GM18498 (cell line): ENCODE results near the gene PAWR.
"Not testable (repeated sequence)": the region's sequence is repeated elsewhere in the genome, so short reads cannot be mapped to it uniquely, and the experiment has no call there.

Source experiments
- ATAC-seq: cut with Tn5 transposase; IDR thresholded peaks from one replicate; pipeline ENCODE4 v1.9.1; 2021; ENCODE audit warnings: mild to moderate bottlenecking, moderate library complexity; ENCODE audit not compliant: unreplicated experiment

PAWR gene

DNA sequence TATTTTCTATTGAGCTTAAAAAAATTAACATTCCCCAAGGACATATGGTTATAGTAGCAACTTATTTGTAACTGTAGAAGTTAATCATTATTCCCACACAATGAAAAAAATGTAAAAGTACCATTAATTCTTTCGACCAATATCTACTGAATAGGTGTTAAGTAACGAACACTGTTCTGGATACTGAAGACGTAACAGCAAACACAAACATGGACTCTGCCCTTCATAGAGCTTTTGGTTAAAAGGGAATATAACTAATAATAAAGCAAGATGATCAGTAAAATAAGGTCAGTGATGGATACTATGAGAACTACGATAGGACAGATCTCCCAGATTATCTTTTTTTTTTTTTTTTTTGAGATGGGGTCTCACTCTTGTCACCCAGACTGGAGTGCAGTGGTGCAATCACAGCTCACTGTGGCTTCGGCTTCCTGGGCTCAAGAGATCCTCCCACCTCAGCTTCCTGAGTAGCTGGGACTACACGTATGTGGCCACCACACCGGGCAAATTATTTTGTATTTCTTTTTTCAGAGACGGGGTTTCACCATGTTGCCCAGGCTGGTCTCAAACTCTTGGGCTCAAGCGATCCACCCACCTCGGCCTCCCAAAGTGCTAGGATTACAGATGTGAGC, 93.9 kb downstream of the PAWR start:
- ATAC-seq = no peak

DNA sequence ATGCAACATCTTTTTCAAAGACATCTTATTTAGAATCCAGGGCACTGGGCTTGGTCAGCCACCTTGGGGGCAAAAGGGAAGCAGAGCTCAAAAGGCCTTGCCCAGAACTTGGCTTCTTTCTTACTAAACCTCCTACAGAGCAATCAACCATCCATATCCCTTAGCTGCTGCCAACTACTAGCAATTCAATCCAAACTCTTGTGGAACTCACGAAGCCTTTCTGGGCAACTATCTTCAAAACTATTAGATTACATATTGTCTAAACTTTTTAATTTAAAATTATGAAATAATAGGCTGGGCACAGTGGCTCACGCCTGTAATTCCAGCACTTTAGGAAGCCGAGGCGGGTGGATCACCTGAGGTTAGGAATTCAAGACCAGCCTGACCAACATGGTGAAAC, 95.5 kb downstream of the PAWR start:
- no peak for ATAC-seq

DNA sequence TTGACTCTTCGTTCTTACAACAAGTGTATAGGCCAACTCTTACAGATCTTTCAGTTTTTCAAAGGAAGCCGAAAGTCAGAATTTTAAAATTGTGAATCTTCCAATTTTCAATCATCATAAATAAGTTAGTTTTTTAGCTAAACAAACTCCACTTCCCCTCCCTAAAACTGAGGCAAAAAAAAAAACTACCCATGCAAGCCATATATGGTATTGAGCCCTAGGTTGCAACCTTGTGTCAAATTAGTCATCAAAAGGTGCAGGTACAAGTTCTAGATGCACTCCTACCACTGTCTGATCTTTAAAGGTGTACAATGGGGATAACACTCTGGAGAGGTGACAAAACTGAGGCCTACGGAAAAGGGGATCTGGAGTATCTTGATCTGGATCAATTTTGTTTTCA, 97.9 kb downstream of the PAWR start:
- no peak for ATAC-seq

DNA sequence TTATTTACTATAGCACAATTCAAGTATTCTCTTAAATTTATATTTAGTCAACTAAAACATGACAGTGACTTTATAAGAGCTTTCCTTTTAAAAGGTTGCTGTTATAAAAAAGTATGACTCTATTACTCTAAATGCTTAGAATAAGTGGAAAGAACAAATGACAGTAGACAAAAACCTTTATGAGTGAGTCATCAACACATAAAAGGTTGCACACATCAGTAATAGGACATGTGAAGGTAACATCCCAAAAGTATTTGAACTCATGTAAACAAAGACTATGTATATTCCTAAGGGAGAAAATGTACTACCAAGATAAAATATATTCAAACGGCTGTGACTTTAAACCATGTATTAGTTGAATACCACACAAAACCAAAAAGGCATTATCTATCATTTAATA, 98.8 kb downstream of the PAWR start:
- ATAC-seq = no peak

DNA sequence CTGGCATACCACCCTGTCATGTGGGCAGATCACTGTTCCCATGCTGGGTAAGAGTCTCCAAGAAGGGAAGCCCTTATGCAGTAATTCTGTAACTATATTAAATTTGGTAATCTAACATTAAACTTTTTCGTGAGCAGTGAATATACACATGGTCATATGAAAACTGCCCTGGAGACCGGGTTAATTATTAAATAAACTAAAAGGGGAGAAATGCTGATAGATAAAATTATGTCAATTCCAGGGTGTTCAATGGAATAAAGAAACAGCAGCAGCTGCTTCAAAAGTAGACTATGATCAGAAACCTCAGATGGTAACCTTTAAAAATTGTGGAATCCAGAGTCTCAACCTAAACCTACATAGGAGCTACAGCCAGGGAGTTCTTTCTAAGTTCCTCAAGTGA, 100.0 kb downstream of the PAWR start:
- no peak for ATAC-seq

DNA sequence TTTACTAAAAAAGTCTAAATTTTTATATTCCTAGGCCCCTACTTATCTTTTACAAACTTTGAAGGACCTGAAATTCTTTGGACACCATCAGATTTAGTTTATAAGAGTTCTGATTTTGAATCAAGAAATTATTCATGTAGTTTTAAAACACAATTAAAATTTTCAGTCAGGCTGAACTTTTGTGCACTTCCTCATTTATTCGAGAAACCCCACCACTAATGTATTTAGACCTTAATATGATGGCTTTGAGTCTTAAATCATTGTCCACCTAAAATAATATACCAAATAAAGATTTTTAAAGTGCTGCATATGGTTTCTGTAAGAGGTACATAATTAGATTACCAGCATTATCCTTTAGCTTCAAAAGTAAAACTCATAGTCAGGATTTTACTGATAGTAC, 103.4 kb downstream of the PAWR start:
- no peak for ATAC-seq

DNA sequence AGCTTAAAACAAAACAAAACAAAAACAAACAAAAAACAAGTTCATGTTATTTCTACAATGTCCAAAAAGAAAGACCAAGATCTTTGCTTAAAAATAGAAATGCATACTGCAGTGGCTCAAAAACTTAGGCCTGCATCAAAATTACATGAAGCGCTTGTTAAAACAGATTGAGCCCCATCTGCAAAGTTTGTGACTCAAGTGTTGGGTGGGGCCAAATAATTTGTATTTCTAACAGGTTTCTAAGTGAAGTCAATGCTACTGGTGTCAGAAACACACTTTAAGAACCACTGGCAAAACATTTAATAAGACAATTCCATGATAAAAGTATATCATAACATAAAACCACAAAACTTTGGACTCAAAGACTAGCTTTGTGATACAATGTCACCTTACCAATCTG, 105.6 kb downstream of the PAWR start:
- ATAC-seq = no peak

DNA sequence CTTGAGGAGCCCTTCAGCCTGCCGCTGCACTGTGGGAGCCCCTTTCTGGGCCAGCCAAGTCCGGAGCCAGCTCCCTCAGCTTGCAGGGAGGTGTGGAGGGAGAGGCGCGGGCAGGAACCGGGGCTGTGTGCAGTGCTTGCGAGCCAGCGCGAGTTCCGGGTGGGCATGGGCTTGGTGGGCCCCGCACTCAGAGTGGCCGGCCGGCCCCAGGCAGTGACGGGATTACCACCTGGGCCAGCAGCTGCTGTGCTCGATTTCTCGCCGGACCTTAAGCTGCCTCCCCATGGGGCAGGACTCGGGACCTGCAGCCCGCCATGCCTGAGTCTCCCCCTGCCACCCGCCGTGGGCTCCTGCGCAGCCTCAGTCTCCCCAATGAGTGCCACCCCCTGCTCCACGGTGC, 116.9 kb downstream of the PAWR start:
- ATAC-seq = no peak

DNA sequence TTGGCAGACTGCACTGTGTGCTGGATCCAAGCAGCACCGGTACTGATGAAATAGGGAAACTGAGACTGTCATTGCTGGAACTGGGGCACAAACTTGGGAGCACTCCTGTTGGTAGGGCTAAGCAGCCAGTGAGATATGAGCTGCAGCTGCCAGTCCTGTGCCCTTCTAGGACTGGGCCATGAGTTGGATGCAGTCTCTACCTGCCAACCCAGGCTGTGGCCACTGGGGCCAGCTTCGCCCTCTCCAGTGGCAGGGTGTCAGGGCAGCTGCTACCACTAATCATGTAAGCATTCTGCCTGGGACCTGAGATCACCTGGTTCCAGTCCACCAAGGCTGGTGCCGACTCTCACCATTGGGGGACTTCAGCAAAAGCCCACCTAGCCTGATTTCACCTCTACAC, 121.1 kb downstream of the PAWR start:
- no peak for ATAC-seq

DNA sequence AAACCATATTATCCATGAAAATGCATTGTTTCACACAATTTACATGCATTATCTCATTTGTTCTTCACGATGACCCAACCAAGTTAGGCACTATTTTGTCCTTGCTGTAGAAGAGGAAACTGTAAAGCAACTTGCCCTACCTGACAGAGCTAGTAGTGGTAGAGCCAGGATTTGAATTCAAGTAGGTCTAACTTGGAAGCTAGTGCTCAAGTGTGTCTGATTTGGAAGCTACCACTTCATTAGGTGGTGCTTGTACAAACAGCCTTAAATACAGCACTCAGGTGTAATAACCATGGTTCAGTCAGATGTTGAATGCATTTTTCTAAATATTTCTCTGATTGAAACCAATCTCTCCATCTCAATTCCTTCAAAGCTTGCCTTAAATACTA, 123.6 kb downstream of the PAWR start:
- no peak for ATAC-seq

DNA sequence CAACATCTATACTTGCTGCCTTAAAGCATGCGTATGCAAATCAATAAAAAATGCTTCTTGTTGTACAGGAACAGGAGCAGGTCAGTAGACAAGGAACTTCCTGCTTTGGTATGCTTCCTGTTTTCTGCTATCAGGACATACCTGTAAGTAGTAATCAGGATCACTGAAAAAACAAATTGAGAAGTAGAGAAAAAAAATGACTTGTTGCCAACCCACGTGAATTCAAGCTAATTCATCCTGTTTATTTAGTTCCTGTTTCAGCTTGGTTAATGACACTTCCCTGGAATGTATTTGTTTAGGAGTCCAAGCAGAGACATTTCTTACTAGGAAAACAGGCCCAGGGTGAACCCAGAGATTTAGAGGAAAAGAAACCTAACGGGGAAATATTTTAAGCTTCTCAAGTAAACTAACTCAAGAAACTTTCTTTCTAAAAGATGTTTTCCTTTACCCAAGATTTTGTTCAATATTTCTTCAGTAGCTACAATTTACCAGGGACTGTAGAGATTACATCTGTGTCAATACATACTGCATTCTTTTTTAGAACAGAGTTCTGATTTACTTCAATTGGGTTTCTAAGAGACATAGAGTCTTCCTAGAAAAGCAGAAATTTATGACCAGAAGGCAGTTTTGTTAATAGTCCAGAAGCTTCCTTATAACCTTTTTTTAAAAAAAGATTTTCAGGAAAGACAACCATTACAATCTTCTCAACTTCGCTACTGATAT, 124.2 kb downstream of the PAWR start:
- ATAC-seq = no peak

DNA sequence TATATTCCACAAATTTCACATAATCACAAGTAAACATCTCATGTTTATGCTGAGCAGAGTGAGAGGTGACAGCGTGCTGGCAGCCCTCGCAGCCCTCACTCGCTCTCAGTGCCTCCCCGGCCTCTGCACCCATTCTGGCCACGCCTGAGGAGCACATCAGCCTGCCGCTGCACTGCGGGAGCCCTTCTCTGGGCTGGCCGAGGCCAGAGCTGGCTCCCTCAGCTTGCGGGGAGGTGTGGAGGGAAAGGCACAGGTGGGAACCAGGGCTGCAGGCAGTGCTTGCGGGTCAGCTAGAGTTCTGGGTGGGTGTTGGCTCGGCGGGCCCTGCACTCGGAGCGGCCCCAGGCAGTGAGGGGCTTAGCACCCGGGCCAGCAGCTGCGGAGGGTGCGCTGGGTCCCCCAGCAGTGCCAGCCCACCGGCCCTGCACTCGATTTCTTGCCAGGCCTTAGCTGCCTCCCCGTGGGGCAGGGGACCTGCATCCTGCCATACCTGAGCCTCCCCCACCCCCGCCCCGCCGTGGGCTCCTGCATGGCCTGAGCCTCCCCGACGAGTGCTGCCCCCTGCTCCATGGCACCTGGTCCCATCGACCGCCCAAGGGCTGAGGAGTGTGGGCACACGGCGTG, 125.9 kb downstream of the PAWR start:
- not testable (repeated sequence) for ATAC-seq

DNA sequence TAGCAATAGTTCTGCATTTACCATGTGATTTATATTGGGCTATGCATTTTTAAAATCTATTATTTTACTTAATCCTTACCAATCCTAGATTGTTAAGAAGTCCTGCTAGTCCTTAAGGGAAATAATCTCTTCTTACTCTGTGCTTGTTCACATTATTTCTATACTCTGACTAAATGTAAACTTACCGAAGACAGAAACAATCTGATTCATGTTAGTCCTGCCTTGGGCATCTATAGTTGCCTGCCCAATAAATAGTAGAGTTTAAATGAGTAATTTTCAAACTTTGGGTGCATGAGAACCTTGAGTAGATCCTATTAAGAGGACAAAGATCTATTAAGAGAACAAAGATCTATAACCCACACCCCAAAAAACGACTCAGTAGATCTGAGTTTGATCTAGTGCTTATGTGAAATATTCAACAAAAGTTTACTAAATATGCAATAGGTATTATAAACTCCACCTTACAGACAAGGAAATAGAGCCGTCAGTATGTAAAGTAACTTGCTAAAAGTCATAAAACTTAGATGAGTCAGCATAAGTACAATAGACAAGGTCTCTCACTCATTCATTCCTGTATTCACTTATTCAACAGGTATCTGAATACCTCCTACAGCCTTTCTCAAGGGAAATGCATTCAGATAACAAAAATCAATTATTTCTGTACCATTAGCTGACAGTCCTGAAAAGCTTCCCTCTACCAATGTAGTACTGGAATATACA, 127.6 kb downstream of the PAWR start:
- no peak for ATAC-seq

DNA sequence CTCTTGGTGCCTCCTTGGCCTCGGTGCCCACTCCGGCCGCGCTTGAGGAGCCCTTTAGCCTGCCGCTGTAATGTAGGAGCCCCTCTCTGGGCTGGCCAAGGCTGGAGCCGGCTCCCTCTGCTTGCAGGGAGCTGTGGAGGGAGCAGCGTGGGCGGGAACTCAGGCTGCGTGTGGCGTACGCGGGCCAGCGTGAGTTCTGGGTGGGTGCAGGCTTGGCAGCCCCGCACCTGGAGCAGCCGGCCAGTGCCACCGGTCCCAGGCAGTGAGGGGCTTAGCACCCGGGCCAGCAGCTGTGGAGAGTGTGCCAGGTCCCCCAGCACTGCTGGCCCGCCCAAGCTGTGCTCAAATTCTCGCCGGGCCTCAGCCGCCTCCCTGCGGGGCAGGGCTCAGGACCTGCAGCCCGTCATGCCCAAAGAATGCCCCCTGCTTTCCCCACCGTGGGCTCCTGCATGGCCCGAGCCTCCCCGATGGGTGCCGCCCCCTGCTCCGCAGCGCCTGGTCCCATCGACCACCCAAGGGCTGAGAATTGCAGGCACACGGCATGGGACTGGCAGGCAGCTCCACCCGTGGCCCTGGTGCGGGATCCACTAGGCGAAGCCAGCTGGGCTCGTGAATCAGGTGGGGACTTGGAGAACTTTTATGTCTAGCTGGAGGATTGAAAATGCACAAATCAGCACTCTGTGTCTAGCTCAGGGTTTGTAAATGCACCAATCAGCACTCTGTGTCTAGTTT, 129.2 kb downstream of the PAWR start:
- ATAC-seq = no peak

DNA sequence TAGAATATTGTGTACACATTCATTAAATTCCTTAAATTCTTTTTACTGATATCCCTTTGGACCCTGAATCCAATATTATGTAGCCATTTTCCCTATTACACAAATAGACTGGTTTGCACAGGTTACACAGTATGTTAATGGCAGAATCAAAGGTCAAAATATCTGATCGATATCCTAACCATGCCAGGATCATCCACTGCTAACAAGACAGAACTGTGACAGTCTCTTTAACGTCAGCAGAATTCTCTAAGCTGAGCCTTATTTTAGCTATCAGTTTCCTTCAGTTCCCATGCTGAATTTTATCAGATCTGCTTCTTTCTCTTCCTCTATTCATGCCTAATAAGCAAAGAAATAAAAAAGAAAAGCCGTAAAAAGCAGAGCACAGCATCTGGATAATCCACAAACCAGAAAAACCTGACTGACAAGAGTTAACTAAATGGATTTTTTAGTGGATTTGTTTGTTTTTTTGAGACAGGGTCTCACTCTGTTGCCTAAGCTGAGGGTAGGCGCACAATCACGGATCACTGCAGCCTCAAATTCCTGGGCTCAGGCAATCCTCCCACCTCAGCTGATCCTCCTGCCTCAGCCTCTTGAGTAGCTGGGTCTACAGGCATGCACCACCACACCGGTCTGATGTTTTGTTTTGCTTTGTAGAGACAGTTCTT, 130.4 kb downstream of the PAWR start:
- no peak for ATAC-seq

DNA sequence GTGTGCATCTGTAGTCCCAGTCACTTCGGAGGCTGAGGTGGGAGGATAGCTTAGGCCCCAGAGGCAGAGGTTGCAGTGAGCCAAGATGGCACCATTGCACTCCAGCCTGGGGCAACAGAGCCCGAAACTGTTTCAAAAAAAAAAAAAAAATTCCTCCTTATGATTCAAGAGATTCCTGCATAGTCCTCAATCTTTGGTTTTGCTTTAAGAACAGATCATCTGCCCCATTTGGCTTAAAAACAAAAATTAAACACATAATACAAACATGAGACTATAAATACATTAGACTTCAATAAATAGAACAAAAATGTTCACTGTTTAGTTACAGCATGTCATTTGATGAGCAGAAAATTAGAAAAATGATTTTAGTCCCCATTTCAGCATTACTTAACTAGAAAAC, 131.2 kb downstream of the PAWR start:
- ATAC-seq = no peak

DNA sequence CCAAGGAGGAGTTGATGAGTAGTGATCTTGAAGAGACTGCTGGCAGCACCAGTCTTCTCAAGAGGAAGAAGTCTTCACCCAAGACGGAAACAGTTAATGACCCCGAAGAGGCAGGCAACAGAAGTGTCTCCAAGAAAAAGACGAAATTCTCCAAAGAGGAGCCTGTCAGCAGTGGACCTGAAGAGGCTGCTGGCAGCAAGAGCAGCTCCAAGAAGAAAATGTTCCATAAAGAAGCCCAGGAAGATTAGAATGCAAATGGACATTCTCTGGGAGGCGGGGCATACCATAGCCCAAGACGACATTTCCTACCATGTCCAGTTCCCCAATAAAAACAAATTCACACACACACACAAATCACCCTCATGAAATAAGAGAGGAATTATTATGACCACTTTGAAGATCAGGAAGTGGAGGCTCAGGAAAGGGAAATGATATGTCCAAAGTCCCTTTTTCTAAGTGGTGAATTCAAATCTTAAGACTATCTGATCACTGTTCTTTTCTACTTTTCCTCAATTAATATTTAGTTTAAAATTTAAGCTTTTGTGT, 131.8 kb downstream of the PAWR start:
- ATAC-seq = no peak

DNA sequence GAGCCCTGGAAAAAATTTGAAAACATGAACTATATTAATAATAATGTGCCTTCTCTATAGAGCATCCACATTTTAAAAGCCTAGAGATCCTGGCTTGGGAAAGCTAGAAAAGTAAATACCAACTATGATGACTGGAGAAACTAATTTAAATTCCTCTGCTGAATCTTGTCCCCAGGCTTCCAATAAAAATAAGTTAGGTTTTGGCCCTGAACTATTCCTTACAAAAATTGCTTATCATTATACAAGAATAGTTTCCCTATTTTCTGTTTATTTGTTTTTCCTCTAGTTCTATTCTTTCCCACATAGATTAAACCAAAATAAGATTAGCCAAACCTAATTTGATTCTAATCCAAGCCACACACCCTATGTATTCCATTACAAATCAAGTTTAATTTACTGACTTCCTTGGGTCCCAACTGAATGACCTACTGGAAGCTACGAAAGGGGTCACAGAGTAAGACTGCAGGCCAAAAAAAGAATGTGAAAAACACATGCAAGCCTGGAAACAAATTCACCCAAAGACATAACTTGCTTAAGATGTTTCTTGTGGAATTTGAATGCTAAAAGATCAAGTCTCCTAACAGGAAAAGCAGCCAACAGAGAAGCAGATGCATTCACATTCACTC, 133.0 kb downstream of the PAWR start:
- no peak for ATAC-seq

DNA sequence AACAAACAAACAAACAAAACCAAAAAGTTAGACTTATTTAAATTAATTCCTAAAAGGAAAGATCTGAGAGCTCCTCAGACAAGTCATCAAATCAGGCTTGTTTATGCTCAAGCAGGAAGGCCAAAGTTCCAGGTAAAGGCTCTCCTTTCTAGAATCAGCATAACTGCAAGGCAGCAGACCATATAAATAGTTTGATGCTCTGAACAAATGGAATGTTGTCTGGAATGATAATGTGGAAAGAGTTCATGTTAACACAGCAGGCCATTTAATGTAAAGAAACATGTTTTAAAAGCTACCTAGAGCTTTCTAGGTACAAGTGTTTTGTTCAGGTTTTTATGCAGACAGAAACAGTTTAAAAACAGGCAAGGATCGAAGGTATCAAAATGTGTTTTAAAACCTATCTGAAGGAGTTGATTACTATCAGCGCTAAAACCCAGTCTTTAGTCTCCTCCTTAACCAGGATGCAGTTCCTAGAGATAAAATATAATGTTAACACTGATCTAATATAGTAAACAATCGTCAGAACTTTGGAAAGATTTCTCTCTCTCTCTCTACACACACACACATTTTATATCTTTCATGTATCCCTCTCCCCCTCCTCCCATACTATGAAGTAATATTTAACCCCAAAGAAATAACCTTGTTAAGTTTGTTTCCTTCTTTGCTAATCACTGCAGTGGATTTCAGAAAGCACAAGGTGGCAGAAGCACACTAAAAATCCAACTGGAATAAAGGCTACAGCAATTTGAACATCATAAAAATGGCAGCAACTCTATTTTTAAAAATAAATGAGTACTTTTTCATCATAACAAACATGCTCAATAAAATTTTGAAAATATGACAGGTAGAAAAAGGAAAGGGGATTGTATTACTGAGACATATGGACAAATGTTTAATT, 135.5 kb downstream of the PAWR start:
- no peak for ATAC-seq
